AG04449 (cell line): ENCODE measurements around the gene E2F6.
A peak's percentile ranks its signal among the peaks of the same experiment; 100 is the strongest.

Experiments used
- CTCF ChIA-PET: fragments of 350-600 bp; formaldehyde crosslinking; extraction: SDS; loops from one replicate; lab custom pipeline; 2021; ENCODE audit warnings: antibody characterized with exemption; lab: Yijun Ruan, JAX
- POLR2A ChIA-PET: fragments of 400-600, 350-600 bp; formaldehyde crosslinking; extraction: SDS; loops from one replicate; lab custom pipeline; 2020; ENCODE audit warnings: antibody characterized with exemption, inconsistent platforms; lab: Yijun Ruan, JAX
- DNase-seq: peaks from one replicate; pipeline ENCODE4 v3.0.0-alpha.2; 2010; ENCODE audit warnings: low read depth, low spot score
- H3K4me3 ChIP-seq: 2 replicates; pipeline ENCODE4 v1.5.1; 2011; ENCODE audit warnings: low read depth, mild to moderate bottlenecking, control low read depth, low read length
- TF ChIP-seq, protein P1 (sequence below): IDR thresholded peaks from one replicate; pipeline ENCODE4 v1.5.1; 2011; ENCODE audit warnings: mild to moderate bottlenecking, moderate library complexity, low read length, control low read depth, inconsistent platforms; ENCODE audit not compliant: insufficient read depth; ENCODE audit errors: missing control alignments

Gene E2F6

DNA sequence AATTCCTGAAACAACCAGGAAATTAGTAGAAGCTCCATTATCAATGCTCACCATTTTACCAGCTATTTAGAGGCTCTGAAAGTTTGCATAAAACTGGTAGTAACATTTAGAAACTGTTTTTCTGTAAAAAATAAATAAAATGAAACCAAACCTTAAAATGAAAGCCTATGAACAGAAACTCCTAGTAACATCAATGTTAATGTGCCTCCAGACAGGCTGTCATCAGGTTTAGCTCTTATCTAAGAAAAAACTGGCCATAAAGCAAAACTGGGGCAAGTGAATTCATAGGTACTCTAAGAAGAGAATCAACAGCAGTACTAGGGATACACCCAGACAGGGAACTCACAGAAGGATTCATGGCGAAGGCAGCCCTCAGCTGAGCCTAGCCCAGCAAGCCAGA, 8.0 kb downstream of the E2F6 start:
- TF ChIP-seq, protein P1, sequence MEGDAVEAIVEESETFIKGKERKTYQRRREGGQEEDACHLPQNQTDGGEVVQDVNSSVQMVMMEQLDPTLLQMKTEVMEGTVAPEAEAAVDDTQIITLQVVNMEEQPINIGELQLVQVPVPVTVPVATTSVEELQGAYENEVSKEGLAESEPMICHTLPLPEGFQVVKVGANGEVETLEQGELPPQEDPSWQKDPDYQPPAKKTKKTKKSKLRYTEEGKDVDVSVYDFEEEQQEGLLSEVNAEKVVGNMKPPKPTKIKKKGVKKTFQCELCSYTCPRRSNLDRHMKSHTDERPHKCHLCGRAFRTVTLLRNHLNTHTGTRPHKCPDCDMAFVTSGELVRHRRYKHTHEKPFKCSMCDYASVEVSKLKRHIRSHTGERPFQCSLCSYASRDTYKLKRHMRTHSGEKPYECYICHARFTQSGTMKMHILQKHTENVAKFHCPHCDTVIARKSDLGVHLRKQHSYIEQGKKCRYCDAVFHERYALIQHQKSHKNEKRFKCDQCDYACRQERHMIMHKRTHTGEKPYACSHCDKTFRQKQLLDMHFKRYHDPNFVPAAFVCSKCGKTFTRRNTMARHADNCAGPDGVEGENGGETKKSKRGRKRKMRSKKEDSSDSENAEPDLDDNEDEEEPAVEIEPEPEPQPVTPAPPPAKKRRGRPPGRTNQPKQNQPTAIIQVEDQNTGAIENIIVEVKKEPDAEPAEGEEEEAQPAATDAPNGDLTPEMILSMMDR: no peak
- DNase-seq: no peak
- H3K4me3 ChIP-seq: no peak overlapping the region
- ChIA-PET CTCF (interaction anchor here (0.7 to 3.1 kb wide), 8 partner anchors 8 to 333 kb away, joined by 3 to 19 read pairs (median 4); a partner anchor contains a TSS), POLR2A (no interaction called here)

DNA sequence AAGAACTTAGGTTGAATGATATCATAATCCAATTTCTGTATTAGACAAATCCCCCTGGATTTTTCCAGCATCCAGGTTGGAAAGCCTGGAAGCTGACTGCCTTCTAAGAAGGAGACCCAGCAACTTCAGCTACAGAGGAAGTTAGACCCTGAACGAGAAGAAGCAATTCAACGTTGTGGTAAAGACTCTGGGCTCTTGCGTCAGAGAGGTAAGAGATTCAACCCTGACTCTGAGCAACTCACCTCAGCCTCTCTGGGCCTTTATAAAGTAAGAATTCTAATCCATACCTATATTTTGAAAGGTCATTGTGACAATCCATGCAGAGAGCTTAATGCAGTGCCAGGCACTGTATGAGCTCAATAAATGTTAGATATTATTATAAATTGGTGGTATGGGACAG, 9.7 kb downstream of the E2F6 start:
- no peak for DNase-seq
- TF ChIP-seq, protein P1: no peak
- ChIA-PET POLR2A (no interaction called here), CTCF (interaction anchor here (0.9 to 1.8 kb wide), 5 partner anchors 9 to 327 kb away, joined by 3 to 7 read pairs (median 5); a partner anchor contains a TSS)
- H3K4me3 ChIP-seq: no peak overlapping the region

DNA sequence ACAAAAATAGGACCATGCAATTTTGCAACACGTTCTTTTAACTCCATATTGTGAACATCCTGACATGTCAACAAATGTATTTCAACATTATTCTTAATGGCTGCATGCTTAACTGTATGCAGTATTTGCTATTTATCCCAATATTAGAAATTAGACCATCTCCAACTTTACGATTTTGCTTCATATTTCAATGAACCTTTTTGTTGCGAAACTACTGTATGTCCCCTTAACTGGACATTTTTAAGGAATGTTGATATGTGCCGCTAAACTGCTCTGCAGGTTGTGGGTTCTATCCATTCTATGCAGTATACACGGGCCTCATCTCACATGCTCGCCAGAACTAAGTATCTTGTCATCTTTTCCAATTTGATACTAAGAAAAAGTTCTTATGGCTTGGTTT, 11.1 kb downstream of the E2F6 start:
- ChIA-PET CTCF (interaction anchor here (2.3 kb wide), 1 partner anchor 322 kb away, joined by 8 read pairs; a partner anchor contains a TSS), POLR2A (no interaction called here)
- H3K4me3 ChIP-seq: no peak overlapping the region
- DNase-seq: no peak
- TF ChIP-seq, protein P1: no peak

DNA sequence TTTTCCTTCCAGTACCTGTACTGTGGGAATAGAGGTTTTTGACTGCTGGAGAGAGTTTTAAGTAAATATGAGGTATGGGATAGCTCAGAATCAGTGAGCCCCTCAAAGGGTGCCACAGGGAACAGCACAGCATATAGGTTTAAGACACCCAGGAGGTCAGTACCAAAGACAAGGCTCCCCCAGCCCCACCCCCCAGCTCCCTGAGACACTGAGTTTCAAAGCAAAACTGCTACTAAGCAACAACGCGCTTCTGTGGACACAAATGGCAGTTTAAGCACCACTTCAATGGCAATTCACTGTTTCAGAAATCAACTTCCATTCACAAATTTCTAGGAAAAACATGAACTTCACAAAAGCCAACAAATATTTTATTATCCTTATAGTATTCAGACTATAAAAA, 15.2 kb downstream of the E2F6 start:
- POLR2A ChIA-PET: no interaction called here
- TF ChIP-seq, protein P1: no peak

DNA sequence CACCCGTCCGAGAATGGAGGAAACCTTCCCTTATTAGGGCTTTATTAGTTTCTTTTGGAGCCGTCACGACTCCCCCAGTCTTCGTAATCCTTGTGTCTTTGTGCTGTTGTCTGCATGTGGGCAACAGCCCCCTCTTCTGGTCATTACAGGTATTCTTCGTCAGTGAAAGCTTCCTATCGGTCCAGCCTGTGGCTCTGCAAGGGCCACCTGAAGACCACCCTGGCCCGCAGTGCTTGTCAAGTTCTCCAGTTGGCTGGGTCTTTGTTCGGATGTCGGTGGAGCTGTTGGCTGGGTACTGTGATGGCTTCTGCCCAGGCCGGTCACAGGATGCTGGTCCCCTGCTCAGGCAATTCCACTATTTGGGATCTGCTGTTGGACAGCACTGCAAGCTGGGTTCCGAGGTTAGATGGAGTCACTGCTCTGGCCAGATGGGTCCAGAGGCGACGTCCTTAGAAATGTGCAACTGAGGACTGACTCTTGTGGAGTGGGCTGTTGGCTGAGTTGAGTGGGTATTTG, 19.2 kb downstream of the E2F6 start:
- H3K4me3 ChIP-seq: no peak overlapping the region
- no peak for DNase-seq
- POLR2A ChIA-PET: interaction anchor here (1.5 kb wide), 1 partner anchor 314 kb away, joined by 3 read pairs; a partner anchor contains a TSS
- TF ChIP-seq, protein P1: peak; percentile 69
- CTCF ChIA-PET: interaction anchor here (0.7 to 11.0 kb wide), 31 partner anchors 8 to 322 kb away, joined by 3 to 172 read pairs (median 4); partner anchors contain the start of gene E2F6

More for the DNA sequence above, 15.2 kb downstream of the E2F6 start:
- CTCF ChIA-PET: interaction anchor here (0.6 to 11.0 kb wide), 7 partner anchors 12 to 334 kb away, joined by 3 to 172 read pairs (median 4); a partner anchor contains a TSS
- DNase-seq: no peak
- H3K4me3 ChIP-seq: no peak overlapping the region

DNA sequence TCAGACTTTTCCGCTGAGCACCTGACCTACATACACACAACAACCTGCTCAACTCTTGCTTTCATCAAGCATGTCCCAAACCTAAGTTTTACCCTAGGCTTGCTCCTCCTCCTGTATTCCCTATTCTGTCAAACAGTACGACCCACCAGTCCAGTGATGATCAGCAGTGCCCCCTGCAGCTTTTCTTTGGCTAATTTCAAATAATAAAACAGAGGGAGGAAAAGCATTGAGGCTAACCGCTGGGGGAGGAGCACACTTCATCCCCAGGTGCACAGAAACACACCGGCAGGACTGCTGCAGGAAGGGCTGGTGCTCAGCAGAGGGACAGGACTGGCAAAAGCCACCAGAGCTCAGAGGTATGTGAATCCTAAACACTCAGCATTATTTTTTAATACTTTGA, 21.2 kb downstream of the E2F6 start:
- TF ChIP-seq, protein P1: no peak
- no peak for DNase-seq
- ChIA-PET POLR2A (no interaction called here), CTCF (interaction anchor here (0.8 to 11.0 kb wide), 4 partner anchors 196 to 312 kb away, joined by 3 to 172 read pairs (median 6); a partner anchor contains a TSS)
- H3K4me3 ChIP-seq: no peak overlapping the region
